Common myeloid progenitor, CD34-positive (primary cell): ENCODE measurements around the gene CACNG4.

Experiments
- CTCF ChIA-PET: fragments of 350-600 bp; sonication (Branson Sonifier 250); formaldehyde crosslinking; loops from one replicate; lab custom pipeline; 2021; ENCODE audit warnings: antibody characterized with exemption; lab: Charles Lee
- POLR2A ChIA-PET: fragments of 350-600 bp; sonication (Branson Sonifier 250); formaldehyde crosslinking; loops from one replicate; lab custom pipeline; 2021; ENCODE audit warnings: antibody characterized with exemption; lab: Charles Lee
- DNase-seq, 3 donors: peaks; one replicate each; pipeline versions ENCODE4 v3.0.0 to v3.0.0-alpha.2; 2013
- H3K27ac ChIP-seq, 2 experiments: 1 replicate in 1 of 2; 2 replicates in 1 of 2; pipeline ENCODE4 v1.7.0; 2013; ENCODE audit warnings: inconsistent platforms in 2 of 2, low read length in 2 of 2, mild to moderate bottlenecking in 2 of 2, low read depth in 1 of 2, moderate library complexity in 1 of 2; ENCODE audit not compliant: severe bottlenecking in 2 of 2, insufficient read depth in 1 of 2, poor library complexity in 1 of 2
- H3K27me3 ChIP-seq, 5 experiments: replicated peaks in 2 of 5; 1 replicate in 3 of 5; 2 replicates in 2 of 5; pipeline versions ENCODE4 v1.6.1 to v1.7.0; 2013; ENCODE audit warnings: low read length in 4 of 5, mild to moderate bottlenecking in 2 of 5, moderate library complexity in 2 of 5, inconsistent platforms in 1 of 5; ENCODE audit not compliant: insufficient read depth in 5 of 5, control insufficient read depth in 4 of 5
- H3K36me3 ChIP-seq, 4 experiments: 1 replicate in 2 of 4; 2 replicates in 2 of 4; pipeline versions ENCODE4 v1.6.1 to v1.7.0; 2013; ENCODE audit warnings: low read length in 3 of 4, control low read depth in 1 of 4, mild to moderate bottlenecking in 1 of 4; ENCODE audit not compliant: control insufficient read depth in 4 of 4, insufficient read depth in 4 of 4
- H3K4me1 ChIP-seq, 4 experiments: 1 replicate in 3 of 4; 2 replicates in 1 of 4; pipeline versions ENCODE4 v1.6.1 to v1.7.1; 2013; ENCODE audit warnings: low read length in 3 of 4, mild to moderate bottlenecking in 3 of 4, control low read depth in 1 of 4, inconsistent platforms in 1 of 4, moderate library complexity in 1 of 4; ENCODE audit not compliant: control insufficient read depth in 4 of 4, insufficient read depth in 4 of 4; ENCODE audit errors: control extremely low read depth in 1 of 4
- H3K4me3 ChIP-seq, 7 experiments: 1 replicate in 4 of 7; 2 replicates in 3 of 7; pipeline versions ENCODE4 v1.5.1 to v1.7.0; 2013; ENCODE audit warnings: mild to moderate bottlenecking in 7 of 7, low read length in 6 of 7, moderate library complexity in 6 of 7, inconsistent platforms in 2 of 7, low read depth in 2 of 7, control low read depth in 1 of 7; ENCODE audit not compliant: insufficient read depth in 4 of 7, control insufficient read depth in 1 of 7; ENCODE audit errors: extremely low read depth in 1 of 7
- H3K9me3 ChIP-seq, 5 experiments: 1 replicate in 4 of 5; 2 replicates in 1 of 5; pipeline versions ENCODE4 v1.6.1 to v1.7.1; 2013; ENCODE audit warnings: low read length in 4 of 5, mild to moderate bottlenecking in 2 of 5, inconsistent platforms in 1 of 5, low read depth in 1 of 5, moderate library complexity in 1 of 5; ENCODE audit not compliant: control insufficient read depth in 4 of 5, insufficient read depth in 2 of 5; ENCODE audit errors: control extremely low read depth in 1 of 5
- WGBS: methylation state at CpG from one replicate; pipeline ENCODE4 v1.1.5; 2013; ENCODE audit not compliant: insufficient coverage; 5-methylcytosine and 5-hydroxymethylcytosine counted together

The CACNG4 gene

DNA sequence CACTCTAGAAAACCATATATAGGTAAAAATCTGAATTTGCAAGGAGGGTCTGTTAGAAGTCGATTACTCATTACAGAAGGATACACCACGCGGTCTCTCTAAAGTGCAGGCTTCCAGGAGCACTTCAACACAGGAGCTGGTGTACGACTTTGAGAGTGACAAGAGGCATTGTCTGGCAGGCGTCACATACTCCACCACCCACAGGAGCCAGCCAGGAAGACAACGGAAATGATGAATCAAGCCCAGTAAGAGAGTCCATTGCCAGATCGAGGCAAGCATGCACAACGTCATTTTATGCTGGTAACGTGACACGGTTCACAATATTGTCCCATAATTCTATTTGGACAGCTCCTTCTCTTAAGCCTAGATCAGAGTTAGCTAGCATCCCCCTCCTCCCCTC lies 15.0 kb upstream of the CACNG4 start:
- Histone ChIP-seq H3K4me1 (peaks cover 0 to 21% (median 16%) of the 10 kb centered on the region in 4 experiments), H3K9me3 (no peaks in the 10 kb centered on the region), H3K4me3 (no peak overlapping the region), H3K27me3 (no peaks in the 10 kb centered on the region), H3K36me3 (no peaks in the 10 kb centered on the region), H3K27ac (no peak overlapping the region)
- CTCF ChIA-PET = no interaction called here
- DNase-seq = peak in 1 of 3 donors; percentile 21
- POLR2A ChIA-PET = no interaction called here
- 96% methylated on average over 10 of the region's 10 CpGs for WGBS

DNA sequence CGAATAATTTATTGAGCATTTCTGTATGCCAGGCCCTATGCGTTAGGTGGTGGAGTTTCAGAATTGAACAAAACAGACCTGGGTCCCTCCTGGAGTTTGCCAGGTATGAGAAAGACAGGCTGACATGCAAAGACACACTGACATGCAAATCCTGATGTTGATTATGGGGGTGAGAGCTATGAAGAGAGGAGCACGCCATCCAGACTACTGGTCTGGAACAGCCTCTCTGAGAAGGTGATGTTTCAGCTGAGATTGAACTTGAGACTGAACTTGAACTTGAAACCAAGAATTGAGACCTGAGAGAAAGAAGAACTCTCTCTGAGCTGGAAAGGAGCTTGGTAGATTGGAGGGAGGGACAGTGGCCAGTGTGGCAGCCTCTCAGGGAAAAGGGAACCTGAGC lies 14.2 kb upstream of the CACNG4 start:
- CTCF ChIA-PET = no interaction called here
- H3K4me1 ChIP-seq = peaks cover 0 to 13% (median 8%) of the 10 kb centered on the region in 4 experiments
- H3K27me3 ChIP-seq = no peaks in the 10 kb centered on the region
- no peak overlapping the region for H3K27ac ChIP-seq
- POLR2A ChIA-PET = no interaction called here
- DNase-seq = no peak
- 84% methylated on average over 3 of the region's 3 CpGs for WGBS
- no peaks in the 10 kb centered on the region for H3K9me3 ChIP-seq
- no peaks in the 10 kb centered on the region for H3K36me3 ChIP-seq
- H3K4me3 ChIP-seq = no peak overlapping the region

DNA sequence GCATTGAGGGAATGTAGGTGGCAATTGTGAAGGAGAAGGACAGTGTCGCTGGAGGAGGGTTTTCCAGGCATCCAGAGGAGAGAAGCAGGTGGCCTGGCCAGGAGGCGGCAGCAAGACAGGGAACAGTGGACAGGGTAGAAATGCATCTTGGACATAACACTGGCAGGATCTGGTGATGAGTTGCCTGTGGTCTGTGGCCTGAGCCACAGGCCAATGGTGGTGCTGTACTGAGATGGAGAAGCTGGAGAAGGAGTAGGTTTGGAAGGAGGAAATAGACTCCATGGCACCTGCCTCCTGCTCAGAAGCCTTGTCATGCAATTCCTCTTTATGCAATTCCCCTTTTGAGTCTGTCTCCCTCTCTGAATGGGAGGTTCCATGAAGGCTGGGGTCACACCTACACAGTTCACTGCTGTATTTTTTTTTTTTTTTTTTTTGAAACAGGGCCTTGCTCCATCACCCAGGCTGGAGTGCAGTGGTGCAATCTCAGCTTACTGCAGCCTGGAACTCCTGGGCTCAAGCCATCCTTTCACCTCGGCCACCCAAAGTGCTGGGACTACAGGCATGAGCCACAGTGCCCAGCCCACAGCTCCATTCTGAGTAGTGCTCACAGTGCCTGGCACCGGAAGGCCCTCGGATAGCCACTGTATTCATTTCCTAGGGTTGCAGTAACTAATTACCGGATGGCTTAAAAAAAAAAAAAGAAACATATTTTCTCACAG lies 13.5 kb upstream of the CACNG4 start:
- H3K4me1 ChIP-seq = peaks cover 0 to 6% (median 2%) of the 10 kb centered on the region in 4 experiments
- POLR2A ChIA-PET = no interaction called here
- WGBS = 73% methylated on average over 4 of the region's 6 CpGs
- H3K27me3 ChIP-seq = no peaks in the 10 kb centered on the region
- H3K9me3 ChIP-seq = no peaks in the 10 kb centered on the region
- H3K36me3 ChIP-seq = no peaks in the 10 kb centered on the region
- H3K27ac ChIP-seq = no peak overlapping the region
- DNase-seq = no peak
- CTCF ChIA-PET = no interaction called here
- no peak overlapping the region for H3K4me3 ChIP-seq

DNA sequence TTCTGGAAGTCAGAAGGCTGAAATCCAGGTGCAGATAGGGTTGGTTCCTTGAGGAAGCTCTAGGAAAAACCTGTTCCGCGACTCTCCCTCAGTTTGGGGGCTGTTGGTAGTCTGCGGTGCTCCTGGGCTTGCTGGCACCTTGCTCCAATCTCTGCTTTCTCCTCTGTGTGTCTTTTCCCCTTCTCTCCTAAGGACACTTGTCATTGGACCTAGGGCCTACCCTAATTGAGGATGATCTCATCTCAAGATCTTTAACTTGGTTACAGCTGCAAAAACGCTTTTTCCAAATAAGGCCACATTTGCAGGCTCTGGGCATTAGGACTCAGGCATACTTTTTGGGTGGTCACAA lies 12.9 kb upstream of the CACNG4 start:
- peaks cover 0 to under 1% (median 0%) of the 10 kb centered on the region in 4 experiments for H3K4me1 ChIP-seq
- no peaks in the 10 kb centered on the region for H3K36me3 ChIP-seq
- ChIA-PET POLR2A (no interaction called here), CTCF (no interaction called here)
- H3K4me3 ChIP-seq = no peak overlapping the region
- WGBS = 96% methylated on average over 3 of the region's 4 CpGs
- no peaks in the 10 kb centered on the region for H3K27me3 ChIP-seq
- no peaks in the 10 kb centered on the region for H3K9me3 ChIP-seq
- DNase-seq = no peak
- no peak overlapping the region for H3K27ac ChIP-seq

DNA sequence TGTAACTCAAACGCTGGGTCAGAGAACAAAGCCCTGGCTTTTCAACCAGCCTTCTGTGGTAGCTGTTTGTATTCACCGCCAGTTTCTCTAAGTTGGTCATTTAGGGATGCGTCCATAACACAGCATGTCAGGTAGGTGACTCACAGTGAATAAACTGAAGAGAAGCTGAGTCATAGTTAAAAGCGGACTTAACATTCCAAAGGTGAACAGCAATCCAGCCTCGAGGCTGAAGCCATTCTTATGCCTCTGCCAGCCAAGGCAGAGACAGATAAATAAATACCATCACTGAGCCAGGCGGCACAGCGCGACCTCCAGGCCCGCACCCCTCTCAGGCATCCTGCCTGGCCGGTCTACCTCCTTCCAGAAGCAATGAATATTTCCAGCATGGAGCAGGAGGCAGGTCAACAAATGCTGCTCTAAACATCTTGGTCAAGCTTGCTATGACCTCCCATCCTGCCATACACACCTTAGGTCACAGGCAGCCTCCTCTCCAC lies 12.4 kb upstream of the CACNG4 start:
- Histone ChIP-seq H3K27me3 (no peaks in the 10 kb centered on the region), H3K36me3 (no peaks in the 10 kb centered on the region), H3K9me3 (no peaks in the 10 kb centered on the region), H3K27ac (no peak overlapping the region), H3K4me3 (no peak overlapping the region), H3K4me1 (no peaks in the 10 kb centered on the region)
- CTCF ChIA-PET = no interaction called here
- POLR2A ChIA-PET = no interaction called here
- DNase-seq = no peak
- WGBS = 99% methylated on average over 6 of the region's 10 CpGs

DNA sequence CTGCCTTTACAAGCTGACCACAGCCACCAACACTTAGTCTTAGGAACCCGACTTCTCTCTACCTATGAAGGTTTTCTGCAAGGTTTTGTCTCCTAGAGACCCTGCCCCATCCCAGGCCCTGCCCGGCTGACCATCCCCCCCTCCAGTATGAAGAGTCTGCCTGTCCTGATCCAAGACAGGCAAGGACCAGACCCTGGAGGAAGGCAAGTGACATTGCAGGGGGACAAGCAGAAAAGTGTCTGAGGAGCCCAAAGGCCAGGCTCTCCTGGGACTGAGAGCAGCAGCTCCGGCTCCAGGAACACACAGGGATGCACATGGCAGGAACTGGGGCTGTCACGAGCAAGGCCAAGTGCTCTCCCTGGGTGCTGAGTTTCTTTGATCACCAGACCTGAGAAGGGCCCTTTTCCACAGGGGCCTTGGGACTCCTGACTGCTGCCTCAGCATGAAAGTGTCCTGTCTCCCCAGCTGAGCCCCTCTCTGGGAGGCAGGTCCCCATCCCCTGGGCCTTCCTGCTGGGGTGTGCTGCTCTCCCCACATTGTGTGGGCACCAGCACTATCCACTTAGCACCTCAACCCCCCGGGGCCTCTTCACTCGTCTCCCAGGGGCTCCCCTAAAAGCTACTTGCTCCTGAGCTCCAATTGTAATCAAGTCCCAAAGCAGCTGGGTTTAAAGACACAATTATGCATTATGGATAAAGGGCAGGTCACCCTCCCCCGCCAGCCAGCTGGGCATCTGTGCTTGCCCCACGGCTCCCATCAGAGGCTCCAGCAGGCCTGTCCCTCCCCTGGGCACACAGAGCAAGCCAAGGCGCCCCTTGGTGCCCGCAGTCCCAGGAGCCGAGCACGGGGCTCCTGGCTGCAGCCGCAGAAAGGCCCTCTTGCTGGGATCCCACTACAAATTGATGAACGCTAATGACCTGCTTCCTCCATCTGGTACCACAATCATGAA lies 11.6 kb upstream of the CACNG4 start:
- no peak for DNase-seq
- ChIA-PET CTCF (interaction anchor here (1.0 kb wide), 1 partner anchor 10 kb away, joined by 3 read pairs; no protein-coding TSS in a partner anchor), POLR2A (interaction anchor here (0.6 kb wide), 1 partner anchor 87 kb away, joined by 3 read pairs; no protein-coding TSS in a partner anchor)
- Histone ChIP-seq H3K27me3 (no peaks in the 10 kb centered on the region), H3K4me3 (no peak overlapping the region), H3K27ac (no peak overlapping the region), H3K36me3 (no peaks in the 10 kb centered on the region), H3K4me1 (no peaks in the 10 kb centered on the region), H3K9me3 (no peaks in the 10 kb centered on the region)
- WGBS = 90% methylated on average over 6 of the region's 14 CpGs
